ENCODE data around the gene ALK. TPM values are rescaled to one million over a fixed set of nuclear protein-coding genes. Genes with fewer than 3 reads are reported as not detected.

The ALK gene
- total RNA-seq, 1 donor, result under 0.01 TPM

DNA sequence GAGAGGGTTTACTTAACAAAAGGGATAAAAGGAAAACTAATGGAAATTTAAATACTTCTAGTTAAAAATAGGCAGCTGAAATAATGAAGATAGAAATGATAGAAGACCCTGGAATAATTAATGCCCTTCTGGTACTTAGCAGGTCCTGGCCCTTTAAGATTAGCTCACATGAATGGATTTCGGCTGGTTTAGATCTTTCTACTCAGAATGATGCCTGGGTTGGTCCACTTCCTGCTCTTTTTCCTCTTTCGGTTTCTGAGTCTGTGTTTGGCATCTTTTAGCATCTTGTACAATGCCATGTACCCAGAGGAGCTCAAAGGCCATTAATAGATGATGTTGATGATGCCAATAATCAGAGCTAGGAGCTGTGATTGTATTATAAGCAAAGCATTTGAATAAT, 515.7 kb downstream of the ALK start:
- Histone ChIP-seq H3K9me3 (ENCODE audit: low read depth, low read length) (no peaks in the 10 kb centered on the region), H3K79me2 (ENCODE audit: insufficient read depth, low read length) (no peaks in the 10 kb centered on the region), H3K36me3 (ENCODE audit: insufficient read depth, low read length) (no peaks in the 10 kb centered on the region), H3K4me1 (ENCODE audit: insufficient read depth, low read length) (no peaks in the 10 kb centered on the region), H3K4me3 (ENCODE audit: insufficient read depth, low read length) (no peak overlapping the region), H3K27ac (ENCODE audit: low read depth, low read length) (no peak overlapping the region), H4K20me1 (ENCODE audit: insufficient read depth, low read length) (no peaks in the 10 kb centered on the region), H3K4me2 (ENCODE audit: insufficient read depth, low read length) (no peak overlapping the region), H2AFZ (ENCODE audit: low read length) (no peak overlapping the region), H3K27me3 (ENCODE audit: insufficient read depth, low read length) (peaks cover 3% of the 10 kb centered on the region)
- TF ChIP-seq, protein P1, sequence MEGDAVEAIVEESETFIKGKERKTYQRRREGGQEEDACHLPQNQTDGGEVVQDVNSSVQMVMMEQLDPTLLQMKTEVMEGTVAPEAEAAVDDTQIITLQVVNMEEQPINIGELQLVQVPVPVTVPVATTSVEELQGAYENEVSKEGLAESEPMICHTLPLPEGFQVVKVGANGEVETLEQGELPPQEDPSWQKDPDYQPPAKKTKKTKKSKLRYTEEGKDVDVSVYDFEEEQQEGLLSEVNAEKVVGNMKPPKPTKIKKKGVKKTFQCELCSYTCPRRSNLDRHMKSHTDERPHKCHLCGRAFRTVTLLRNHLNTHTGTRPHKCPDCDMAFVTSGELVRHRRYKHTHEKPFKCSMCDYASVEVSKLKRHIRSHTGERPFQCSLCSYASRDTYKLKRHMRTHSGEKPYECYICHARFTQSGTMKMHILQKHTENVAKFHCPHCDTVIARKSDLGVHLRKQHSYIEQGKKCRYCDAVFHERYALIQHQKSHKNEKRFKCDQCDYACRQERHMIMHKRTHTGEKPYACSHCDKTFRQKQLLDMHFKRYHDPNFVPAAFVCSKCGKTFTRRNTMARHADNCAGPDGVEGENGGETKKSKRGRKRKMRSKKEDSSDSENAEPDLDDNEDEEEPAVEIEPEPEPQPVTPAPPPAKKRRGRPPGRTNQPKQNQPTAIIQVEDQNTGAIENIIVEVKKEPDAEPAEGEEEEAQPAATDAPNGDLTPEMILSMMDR (IDR thresholded peaks at IDR 0.05; ENCODE audit: extremely low read depth, low read depth, low read length), result no peak
- no peak for DNase-seq (ENCODE audit: insufficient read length, low spot score, missing footprints)

DNA sequence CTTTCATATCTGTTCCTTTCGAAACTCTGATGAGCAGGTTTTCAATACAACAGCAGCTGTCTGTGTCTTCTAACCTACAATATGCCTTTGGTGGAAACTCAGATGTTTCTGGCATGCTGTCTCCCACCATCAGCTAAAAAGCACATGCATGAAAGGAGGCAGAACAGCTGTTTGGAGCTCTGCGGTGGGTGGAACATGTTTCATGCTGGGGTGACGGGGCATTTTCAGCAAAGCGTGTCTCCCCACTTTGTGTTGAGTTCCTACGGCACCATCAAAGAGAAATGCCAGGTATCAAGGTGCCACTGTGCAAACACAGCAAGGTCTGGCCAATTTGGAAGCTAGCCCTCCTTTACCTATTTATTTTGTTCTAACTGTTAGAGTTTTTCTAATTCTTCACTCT, 516.1 kb downstream of the ALK start:
- Histone ChIP-seq H3K4me2 (ENCODE audit: insufficient read depth, low read length) (no peak overlapping the region), H2AFZ (ENCODE audit: low read length) (no peak overlapping the region), H3K4me3 (ENCODE audit: insufficient read depth, low read length) (no peak overlapping the region), H3K36me3 (ENCODE audit: insufficient read depth, low read length) (no peaks in the 10 kb centered on the region), H3K4me1 (ENCODE audit: insufficient read depth, low read length) (no peaks in the 10 kb centered on the region), H3K9me3 (ENCODE audit: low read depth, low read length) (no peaks in the 10 kb centered on the region), H3K27me3 (ENCODE audit: insufficient read depth, low read length) (peaks cover 3% of the 10 kb centered on the region), H4K20me1 (ENCODE audit: insufficient read depth, low read length) (no peaks in the 10 kb centered on the region), H3K79me2 (ENCODE audit: insufficient read depth, low read length) (no peaks in the 10 kb centered on the region), H3K27ac (ENCODE audit: low read depth, low read length) (no peak overlapping the region)
- TF ChIP-seq, protein P1 (IDR thresholded peaks at IDR 0.05; ENCODE audit: extremely low read depth, low read depth, low read length), result no peak
- DNase-seq (ENCODE audit: insufficient read length, low spot score, missing footprints), result no peak

DNA sequence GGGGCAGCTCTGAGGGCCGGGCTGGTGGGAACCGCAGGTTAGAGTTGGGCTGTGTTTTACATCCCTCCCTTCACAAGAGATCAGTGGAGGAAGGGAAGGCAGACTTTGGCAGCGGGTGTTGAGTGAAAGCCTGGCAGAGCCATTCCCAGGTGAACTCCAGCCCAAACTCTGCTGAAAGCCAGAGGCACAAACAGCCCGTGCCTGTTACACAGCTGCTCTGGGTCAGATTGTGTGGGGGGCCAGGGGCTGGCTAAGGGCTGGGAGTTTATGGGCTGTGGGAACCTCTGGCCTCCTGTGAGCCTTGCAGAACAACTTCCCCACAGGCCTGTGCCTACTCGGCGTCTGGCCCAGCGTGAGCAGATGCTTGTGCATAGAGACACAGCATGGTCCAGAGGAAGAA, 519.4 kb downstream of the ALK start:
- no peak for DNase-seq (ENCODE audit: insufficient read length, low spot score, missing footprints)
- Histone ChIP-seq H3K9me3 (ENCODE audit: low read depth, low read length) (no peaks in the 10 kb centered on the region), H3K4me3 (ENCODE audit: insufficient read depth, low read length) (no peak overlapping the region), H3K27ac (ENCODE audit: low read depth, low read length) (no peak overlapping the region), H2AFZ (ENCODE audit: low read length) (no peak overlapping the region), H3K79me2 (ENCODE audit: insufficient read depth, low read length) (no peaks in the 10 kb centered on the region), H3K36me3 (ENCODE audit: insufficient read depth, low read length) (no peaks in the 10 kb centered on the region), H3K4me1 (ENCODE audit: insufficient read depth, low read length) (no peaks in the 10 kb centered on the region), H3K27me3 (ENCODE audit: insufficient read depth, low read length) (peaks cover 1% of the 10 kb centered on the region), H3K4me2 (ENCODE audit: insufficient read depth, low read length) (no peak overlapping the region), H4K20me1 (ENCODE audit: insufficient read depth, low read length) (no peaks in the 10 kb centered on the region)
- TF ChIP-seq, protein P1 (IDR thresholded peaks at IDR 0.05; ENCODE audit: extremely low read depth, low read depth, low read length), result no peak

DNA sequence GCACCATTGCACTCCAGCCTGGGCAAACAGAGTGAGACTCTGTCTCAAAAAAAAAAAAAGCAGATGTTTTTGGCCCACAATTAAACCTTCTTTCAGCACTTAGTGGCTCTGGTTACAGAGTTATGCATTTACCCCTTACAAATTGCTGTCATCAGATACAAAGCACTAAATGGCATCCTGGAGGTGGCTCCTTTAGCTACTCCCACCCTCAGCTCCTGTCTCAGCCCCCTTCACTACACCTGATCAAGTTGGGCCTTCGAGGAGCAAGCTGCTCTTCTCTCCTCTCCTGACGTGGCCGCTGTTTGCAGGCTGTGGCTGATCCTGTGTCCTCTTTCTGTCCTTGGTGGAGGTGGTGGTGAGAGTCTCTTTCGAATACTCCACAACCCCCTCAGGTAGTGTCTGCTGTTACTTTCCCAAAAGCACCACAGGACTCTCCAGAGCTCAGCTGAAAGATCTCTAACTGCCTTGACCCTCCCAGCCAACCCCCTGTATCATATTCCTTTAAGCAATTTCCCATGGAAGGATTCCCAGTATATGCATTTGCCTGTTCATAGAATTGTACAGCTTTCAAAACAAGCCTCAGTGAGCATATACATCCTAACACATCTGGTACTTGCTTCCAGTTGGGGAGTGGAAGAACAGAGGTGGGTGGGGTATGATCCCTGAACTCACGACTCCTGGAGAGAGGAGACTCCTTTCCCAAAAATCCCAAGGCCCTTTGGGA, 520.3 kb downstream of the ALK start:
- H3K9me3 ChIP-seq (ENCODE audit: low read depth, low read length), result no peaks in the 10 kb centered on the region
- DNase-seq (ENCODE audit: insufficient read length, low spot score, missing footprints), result no peak
- H3K79me2 ChIP-seq (ENCODE audit: insufficient read depth, low read length), result no peaks in the 10 kb centered on the region
- H3K27ac ChIP-seq (ENCODE audit: low read depth, low read length), result no peak overlapping the region
- H3K36me3 ChIP-seq (ENCODE audit: insufficient read depth, low read length), result no peaks in the 10 kb centered on the region
- no peak overlapping the region for H3K4me3 ChIP-seq (ENCODE audit: insufficient read depth, low read length)
- H3K27me3 ChIP-seq (ENCODE audit: insufficient read depth, low read length), result no peaks in the 10 kb centered on the region
- no peaks in the 10 kb centered on the region for H3K4me1 ChIP-seq (ENCODE audit: insufficient read depth, low read length)
- no peaks in the 10 kb centered on the region for H4K20me1 ChIP-seq (ENCODE audit: insufficient read depth, low read length)
- H3K4me2 ChIP-seq (ENCODE audit: insufficient read depth, low read length), result no peak overlapping the region
- TF ChIP-seq, protein P1 (IDR thresholded peaks at IDR 0.05; ENCODE audit: extremely low read depth, low read depth, low read length), result no peak
- H2AFZ ChIP-seq (ENCODE audit: low read length), result no peak overlapping the region

All from osteoblast (primary cell).